NCI-H187 treated with DMSO at 0.1 percent for 48 hours (cell line): ENCODE measurements around the gene DAPK2.
"Not testable (repeated sequence)": the region's sequence is repeated elsewhere in the genome, so short reads cannot be mapped to it uniquely, and the experiment has no call there.

Experiments
- DNase-seq: peaks from one replicate; lab custom pipeline; 2025; lab: John Stamatoyannopoulos, UW

DAPK2 gene

DNA sequence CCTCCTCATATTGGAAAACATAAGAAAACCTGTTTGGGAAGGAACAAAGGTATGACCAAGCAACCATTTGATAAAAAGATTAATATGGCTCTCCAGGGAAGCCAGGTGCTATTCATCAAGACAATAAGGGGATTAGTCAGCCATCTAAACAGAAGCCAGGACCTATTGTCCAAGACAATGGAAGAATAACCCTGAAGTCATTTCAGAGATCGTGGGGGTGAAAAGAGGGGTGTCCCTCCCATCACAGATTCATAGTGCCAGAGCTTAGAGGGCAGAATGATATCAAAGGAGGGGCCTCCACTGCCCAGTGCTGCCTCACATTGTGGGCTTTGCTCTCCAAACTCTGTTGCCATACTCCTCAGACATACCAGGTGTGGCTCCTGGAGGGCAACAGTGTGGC, 73.5 kb downstream of the DAPK2 start:
- DNase-seq, result no peak

DNA sequence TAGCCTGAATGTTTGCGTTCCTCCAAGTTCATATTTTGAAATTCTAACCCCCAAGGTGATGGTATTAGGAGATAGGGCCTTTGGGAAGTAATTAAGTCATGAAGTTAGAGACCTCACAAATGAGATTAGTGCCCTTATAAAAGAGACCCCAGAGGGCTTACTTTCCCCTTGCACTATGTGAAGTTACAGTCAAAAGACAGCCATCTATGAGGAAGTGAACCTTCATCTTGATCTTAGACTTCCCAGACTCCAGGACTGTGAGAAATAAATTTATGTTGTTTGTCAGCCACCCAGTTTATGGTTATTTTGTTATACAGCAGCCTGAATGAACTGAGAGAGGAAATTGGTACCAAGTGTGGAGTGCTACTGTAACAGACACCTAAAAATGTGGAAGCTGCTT, 74.4 kb downstream of the DAPK2 start:
- no peak for DNase-seq

GRCh38 chr15:63971427-63971805, 74.9 kb downstream of the DAPK2 start:
- DNase-seq, result no peak

- DNase-seq, result no peak
Observed at GRCh38 chr15:63970621-63971426, 75.5 kb downstream of the DAPK2 start.

DNA sequence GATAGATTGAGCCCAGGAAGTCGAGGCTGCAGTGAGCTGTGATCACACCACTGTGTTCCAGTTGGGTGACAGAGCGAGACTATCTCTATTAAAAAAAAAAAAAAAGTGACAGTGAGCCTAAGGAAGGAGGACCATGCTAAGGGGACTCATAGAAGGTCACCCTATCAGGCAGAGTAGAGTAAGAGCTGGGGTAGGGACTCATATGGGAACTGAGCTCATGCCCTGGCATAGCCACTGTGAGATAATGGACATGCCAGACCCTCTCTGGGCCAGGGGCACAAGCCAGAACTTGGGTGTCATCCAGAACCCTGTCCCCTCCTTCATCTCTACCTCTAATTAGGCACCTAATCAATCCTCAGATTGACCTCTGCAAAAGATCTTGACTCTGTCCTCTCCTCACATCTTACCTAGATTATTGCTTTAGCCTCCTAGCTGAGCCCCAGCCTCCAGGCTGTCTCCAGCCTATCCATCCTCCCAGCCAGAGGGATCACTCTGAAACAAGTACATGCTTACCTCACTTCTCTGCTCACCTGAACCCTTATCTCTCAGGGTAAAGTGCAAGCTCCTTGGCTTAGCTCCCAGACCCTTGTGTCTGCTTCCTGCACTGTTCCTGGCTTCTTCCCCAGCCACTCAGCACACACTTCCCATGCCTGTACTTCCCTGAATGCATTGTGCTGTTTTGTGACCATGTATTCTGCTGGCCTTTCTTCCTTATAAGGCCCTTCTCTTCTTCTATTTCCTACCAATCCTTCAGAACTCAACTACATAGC, 76.4 kb downstream of the DAPK2 start:
- no peak for DNase-seq

DNA sequence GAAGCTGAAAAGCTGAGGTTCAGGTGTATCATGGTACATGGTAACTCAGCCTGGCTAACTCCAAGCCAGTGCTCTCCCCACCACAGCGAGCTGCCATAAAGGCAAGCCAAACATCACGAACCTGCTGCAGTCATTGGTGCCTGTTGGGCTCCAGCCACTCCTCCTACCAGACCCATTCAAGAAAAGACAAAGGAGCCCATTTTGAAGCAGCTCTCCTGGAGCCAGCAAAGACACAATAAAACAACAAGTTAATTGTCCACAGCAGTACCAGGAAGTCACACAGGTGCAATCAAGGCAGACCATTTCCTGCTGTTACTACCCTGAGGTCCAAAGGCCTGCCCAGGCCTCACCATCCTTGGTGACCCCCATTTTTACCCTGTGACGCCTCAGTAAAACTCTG, 77.6 kb downstream of the DAPK2 start:
- DNase-seq, result no peak

GRCh38 chr15:63968122-63968524, 78.2 kb downstream of the DAPK2 start:
- no peak for DNase-seq

- DNase-seq, result no peak
Observed at GRCh38 chr15:63967616-63968015, 78.7 kb downstream of the DAPK2 start.

- not testable (repeated sequence) for DNase-seq
Observed at GRCh38 chr15:63962947-63963721, 83.2 kb downstream of the DAPK2 start.

- DNase-seq, result no peak
Observed at GRCh38 chr15:63953524-63953923, 92.8 kb downstream of the DAPK2 start.

- no peak for DNase-seq
Observed at GRCh38 chr15:63950911-63951481, 95.3 kb downstream of the DAPK2 start.

DNA sequence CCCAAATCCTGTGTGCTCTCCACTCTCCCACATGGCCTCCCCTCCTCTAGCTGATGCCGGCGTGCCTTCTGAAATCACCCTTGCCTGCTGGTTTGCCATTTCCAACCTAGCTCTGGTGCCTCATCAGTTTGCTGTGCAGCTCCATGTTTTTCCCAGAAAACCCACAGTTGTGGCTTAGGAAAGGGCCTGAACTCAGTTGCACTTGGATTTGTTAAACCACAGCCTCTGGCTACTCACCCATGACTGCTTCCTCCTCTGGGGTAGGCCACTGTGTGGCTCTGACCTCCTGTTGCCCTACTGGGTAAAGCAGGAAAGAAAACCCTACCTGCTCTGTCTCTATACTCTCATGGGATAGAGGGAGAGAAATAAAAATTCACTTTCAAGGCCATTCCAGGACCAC, 97.3 kb downstream of the DAPK2 start:
- DNase-seq, result no peak

GRCh38 chr15:63948436-63948835, 97.8 kb downstream of the DAPK2 start:
- no peak for DNase-seq

GRCh38 chr15:63947228-63947627, 99.1 kb downstream of the DAPK2 start:
- no peak for DNase-seq

DNA sequence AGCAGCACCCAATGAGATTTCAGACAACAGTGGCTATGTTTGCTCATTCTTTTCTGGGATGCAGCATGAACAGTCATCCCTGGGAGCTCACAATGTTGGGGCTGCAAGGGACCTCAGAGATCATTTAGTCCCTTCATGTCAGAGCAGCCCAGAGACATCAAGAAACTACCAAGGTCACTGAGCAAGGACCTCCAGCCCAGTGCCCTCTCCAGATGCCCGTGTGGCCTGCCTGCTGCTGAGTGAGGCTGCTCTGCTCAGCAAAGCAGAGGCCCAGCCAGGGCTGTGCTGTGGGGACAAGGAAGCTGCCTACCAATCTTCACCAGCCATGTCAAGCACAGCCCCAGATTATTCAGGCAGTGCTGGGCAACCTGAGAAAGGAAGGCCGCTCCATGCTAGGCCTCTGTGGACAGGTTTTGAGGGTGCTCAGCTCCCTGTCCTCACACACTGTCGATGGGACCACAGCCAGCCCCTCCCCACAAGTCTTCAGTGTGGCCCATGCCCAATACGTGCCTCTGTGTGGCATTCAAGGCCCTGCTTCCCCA, 99.7 kb downstream of the DAPK2 start:
- no peak for DNase-seq

GRCh38 chr15:63945838-63946298, 100.4 kb downstream of the DAPK2 start:
- no peak for DNase-seq

DNA sequence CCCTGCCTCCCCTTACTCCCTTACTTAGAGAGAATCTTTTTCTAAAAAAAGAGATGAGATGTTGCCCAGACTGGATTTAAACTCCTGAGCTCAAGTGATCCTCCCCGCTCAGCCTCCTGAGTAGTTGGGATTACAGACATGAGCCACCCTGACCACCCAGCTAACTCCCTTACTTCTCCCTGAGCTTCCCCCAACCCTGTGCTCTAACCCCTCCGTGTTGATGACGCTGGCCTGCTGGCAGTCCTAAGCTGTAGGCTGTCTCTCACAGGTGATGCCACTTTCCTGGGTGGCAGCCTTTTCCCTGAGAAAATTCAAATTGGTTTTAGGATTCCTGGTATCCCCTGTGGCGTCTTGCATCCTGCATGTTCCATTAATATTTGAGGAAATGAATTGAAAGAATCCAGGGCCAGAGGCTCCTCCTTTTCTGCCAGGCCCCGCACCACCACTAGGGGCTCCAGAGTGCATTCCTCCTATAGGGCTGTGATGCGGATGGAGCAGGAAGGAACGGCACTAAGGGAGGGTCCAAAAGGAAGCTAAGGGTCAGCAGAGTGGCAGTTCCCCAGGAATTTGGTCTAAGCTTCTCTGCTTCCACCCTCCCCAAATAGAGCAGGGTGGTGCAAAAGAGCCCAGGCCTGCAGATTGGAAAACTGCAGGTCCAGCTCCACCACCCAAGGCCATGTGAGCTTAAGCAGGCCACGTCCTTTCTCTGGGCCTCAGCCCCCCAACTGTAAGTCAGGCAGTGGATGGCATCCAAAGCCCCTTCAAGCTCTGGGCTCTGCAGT, 101.1 kb downstream of the DAPK2 start:
- no peak for DNase-seq

GRCh38 chr15:63944681-63944955, 101.7 kb downstream of the DAPK2 start:
- DNase-seq, result no peak

GRCh38 chr15:63943829-63944680, 102.2 kb downstream of the DAPK2 start:
- no peak for DNase-seq
